Limb (tissue), 2 donors: Measurements from ENCODE around the gene TAGLN.

Experiments used
- DNase-seq, 2 donors: peaks; one replicate each; pipeline ENCODE4 v3.0.0-alpha.2; 2016; ENCODE audit errors: extremely low spot score in 2 of 2

Gene TAGLN

DNA sequence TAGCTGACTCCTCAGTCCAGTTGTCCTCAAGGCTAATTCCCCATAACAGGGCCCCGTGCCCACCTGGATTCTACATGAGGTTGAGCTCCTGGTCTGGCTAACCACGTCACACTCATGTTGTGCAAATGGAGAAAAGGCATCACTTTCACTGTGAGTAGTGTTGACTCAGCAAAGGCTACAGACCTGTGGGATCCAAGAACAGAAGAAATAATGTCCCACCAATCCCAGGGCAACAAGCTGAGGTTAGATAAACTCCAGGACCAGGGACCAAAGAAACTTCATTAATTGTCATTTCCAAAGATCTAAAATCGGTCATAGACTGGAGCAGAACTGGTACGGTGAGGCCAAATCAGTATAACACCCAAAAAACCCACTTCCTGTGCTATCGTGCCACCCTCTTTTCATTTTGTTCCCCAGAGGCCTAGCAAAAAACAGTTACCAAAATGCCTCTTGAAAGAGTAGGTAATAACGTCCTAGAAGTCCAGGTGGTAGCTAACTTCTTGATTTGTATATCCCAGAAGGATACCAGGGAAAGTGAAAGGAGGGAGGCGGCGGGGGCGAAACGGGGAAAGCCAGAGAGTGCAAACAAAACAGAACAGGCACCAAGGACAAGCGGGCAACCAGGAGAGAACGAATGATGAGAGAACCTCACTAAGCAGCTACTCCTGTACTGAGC lies 31.3 kb downstream of the TAGLN start:
- DNase-seq = no peak

DNA sequence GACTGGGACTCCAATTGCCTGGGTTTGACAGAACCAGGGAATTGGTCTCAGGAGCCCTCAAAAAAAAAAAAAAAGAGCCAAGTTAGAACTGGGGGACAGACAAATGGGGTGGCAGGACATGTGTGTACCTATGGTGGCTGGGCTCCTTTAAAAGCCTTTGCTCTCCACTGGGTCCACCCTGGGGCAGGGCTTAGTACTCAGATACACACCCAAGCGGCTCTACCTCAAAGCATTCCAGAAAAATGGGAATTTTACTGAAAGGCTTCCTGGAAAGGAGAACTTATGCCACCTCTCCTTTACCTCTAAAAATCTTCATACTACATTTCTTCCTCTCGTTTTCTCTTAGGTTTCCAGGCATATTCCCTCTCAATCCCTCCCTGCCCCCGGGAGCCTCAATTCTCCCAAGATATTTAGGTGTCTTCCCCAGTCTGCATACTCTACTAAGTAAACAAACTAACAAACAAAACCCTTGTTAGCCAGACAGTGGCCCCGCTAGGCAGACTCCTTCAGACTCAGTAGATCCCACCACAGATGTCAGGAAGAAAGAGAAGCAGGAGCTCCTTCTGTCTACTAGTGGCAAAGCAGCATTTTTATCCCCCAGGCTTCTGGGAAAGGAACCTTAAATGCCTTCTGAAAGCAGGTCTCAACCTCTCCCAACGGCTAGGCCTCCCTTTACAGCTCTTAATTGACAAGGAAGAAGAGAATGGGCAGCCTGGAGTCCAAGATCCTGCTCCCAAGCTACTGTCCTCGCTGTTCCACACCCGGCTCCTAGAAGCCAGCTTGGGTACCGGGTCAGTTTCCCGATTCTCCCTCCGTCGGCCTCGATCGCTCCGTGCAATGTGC lies 32.0 kb downstream of the TAGLN start:
- DNase-seq = no peak

DNA sequence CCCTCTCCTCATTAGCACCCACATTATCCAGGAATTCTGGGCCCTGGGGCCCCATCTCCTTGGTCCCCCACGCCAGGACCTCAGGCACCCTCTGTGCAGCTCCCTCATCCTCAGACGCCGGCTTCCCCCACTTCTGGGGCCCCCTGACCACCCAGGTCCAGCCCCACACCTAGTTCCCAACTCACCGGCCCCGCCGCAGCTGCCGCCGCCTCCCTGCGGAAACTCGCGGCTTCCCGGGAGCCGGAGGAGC lies 32.6 kb downstream of the TAGLN start, which contains the start of gene PCSK7:
TSS of gene PCSK7 (minus strand) at position 232 of the 250 bp plus-strand sequence. CDS start 2,229 bp downstream, outside the sequence.
- no peak for DNase-seq

DNA sequence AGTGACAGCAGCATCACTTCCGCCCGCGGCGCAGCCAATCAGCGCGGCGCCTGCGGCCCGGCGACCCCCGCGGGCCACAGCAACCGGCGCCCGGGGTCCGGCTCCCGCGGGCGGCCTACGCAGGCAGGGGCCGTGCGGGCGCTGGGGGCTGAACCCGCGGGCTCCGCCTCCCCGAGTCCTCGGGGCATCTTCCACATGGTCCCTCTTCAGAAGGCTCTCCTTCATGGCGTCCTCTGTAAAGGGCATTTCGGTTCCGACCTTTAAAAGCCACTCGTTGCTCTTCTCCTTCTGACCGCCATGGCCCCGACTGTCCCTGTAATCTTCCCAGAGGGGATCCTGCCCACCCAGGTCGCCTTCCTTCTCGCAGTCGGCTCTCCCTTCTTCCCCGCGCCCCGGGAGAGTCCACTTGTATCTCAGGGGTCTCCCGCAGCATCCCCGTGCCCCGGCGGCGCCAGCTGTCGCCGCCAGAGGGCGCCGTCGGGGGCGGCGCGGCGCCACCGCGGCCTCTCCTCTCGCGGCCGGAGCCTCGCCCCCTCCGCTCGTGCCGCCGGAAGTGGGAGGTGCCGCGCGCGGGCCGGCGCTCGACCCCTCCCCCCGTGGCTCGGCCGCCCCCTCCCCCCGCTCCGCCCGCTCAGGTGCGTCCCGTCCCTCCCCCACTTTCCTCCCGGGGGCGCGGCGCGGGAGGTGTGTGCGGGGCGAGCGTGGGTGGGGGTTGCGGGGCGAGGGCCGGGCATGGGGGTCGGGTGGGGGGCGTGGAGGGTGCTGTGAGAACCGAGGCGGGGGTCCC lies 33.1 kb downstream of the TAGLN start, which contains the start of gene RNF214:
TSS of gene RNF214 (plus strand) at position 580 of the 787 bp plus-strand sequence. CDS start 1,602 bp downstream, outside the sequence.
- peak; percentile 88 to 91 for DNase-seq

DNA sequence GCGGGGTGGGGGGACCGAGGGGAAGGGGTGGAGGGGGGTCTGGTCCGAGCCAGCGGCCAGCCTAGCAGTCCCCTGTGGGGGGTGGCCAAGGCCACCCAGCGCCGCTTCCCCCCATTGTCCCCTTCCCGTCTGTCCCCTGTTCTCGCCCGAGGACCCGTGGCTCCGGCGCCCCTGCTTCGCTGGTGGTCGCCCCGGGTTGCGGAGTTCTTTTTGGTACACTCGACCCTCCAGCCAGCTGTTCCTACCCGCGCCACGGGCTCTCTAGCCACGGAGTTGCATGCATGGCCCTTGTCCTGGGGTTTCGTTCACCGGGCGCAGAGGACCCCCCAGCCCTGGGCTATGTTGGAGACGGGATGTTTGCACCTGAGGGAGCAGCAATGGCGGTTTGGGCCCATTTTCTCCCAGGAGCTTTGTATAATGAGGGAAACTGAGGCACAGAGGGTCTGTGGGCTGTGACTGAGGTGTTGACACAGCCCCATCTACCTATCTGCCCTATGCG lies 33.8 kb downstream of the TAGLN start:
- no peak for DNase-seq

DNA sequence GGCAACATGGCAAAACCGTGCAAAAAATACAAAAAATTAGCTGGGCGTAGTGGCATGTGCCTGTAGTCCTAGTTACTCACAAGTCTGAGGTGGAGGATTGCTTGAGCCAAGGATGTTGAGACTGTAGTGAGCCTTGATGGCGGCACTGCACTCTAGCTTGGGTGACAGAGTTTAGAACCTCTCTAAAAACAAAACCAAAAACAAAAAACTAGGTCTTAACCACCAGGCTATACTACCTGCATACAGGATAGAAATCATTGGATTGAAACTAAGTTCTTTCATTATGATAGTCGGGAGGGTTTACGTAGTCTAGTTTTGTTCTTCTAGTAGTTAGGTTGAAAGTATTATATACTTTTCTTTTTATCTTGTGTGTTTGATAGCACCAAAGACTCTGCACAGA lies 39.1 kb downstream of the TAGLN start:
- DNase-seq = no peak

DNA sequence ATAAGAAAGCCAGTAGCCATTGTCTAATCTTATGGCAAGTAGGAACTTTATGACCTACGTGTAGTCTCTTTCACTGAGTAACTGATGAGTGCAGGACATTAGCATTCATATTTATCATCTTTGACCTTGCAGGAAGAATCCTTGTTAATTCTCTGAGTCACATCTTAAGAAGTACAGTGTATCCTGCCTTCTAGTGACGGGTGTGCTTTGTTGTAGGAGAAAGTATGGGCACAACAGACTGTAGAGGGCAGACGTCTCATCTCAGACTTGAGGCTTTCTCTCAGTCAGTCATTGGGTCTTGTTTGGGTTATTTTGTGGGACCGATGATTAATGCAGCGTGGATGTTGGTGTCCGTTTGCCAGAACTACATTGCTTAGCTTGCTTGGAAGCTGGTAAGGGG lies 40.1 kb downstream of the TAGLN start:
- DNase-seq = no peak

DNA sequence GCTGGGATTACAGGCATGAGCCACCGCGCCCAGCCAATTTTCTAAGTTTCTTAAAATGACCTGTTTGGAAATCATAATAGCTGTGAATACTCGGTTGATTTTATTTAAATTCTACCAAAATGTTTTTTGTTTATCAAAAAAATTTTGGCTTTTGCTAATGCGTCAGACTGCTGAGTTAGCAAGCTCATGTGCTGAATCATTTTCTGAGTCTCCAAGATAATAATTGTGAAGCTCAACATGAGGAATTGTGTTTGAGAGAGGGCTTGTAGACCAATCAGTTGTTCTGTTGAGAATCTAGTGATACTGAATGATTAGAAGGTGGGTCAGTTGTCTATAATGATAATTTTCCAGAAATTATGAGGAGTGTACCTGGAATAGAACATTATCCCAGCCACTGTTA lies 49.2 kb downstream of the TAGLN start:
- no peak for DNase-seq

DNA sequence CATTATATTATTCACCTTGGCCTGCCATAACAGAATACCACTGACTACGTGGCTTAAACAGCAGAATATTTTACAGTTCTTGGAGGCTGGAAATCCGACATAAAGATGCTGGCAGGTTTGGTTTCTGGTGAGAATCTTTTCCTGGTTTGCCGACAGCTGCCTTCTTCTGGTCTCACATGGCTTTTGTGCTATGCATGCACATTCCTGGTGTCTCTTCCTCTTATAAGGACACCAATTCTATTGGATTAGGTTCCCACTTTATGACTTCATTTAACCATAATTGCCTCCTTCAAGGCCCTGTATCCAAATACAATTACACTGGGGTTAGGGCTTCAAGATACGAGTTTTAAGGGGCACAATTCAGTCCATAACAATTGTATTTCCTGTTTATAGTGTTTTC lies 50.4 kb downstream of the TAGLN start:
- DNase-seq = no peak

DNA sequence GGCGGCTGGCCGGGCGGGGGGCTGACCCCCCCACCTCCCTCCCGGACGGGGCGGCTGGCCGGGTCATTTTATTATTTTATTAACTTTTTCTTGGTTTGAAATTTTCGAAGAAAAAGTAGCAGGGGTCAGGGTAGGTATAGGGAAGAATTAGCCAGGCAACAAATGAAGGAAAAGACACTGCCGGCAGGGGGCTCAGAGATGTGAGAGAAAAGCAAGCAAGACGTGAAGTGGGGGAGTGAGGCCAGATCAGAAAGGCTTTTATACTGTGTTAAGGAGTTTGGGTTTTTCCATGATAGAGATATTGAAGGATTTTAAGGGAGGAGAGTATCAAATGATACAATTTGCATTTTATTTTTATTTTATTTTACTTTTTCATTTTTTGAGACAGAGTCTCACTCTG lies 52.3 kb downstream of the TAGLN start:
- DNase-seq = no peak

DNA sequence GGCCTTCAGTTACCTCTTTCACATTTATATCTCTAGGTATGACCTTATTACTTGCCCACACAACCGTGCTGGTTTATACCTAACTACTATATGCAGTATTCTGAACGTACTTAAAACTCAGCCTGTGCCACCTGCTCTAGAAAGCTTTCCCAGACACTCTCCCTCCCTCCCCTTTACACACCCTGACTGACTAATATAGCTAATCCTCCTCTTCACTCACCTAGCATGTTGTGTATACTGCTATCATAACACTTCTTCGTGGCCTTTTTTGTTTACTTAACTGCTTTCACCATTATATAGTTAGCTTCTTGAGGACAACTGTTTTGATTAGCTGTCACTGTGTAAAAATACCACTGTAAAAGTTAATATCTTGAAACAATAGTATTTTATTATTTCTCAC lies 56.8 kb downstream of the TAGLN start:
- no peak for DNase-seq

DNA sequence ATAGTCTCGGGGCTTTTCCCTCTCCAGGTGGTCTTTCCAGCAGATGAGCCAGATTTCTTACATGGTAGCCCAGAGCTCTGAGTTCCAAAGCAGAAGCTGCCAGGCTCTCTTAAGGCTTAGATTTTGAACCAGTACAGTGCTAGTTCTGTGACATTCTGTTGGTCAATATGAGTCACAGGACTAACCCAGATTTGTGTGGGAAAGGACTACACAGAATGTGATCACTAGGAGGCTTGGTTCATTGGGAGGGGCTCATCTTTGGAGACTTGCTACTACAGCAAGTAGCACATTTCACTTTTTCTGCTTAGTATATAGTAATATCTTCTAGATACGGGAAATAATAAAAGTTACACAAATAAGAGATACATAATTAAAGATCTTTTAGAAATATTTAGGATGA lies 57.4 kb downstream of the TAGLN start:
- no peak for DNase-seq
